SHP77 (cell line): ENCODE measurements around the gene SLC1A5.
"Not testable (repeated sequence)": the region's sequence is repeated elsewhere in the genome, so short reads cannot be mapped to it uniquely, and the experiment has no call there.

Source experiments
- DNase-seq, 2 experiments: peaks; one replicate each; lab custom pipeline; 2025; lab: John Stamatoyannopoulos, UW

The SLC1A5 gene

GRCh38 chr19:46768746-46769145 is 19.6 kb downstream of the SLC1A5 start:
- not testable (repeated sequence) for DNase-seq

DNA sequence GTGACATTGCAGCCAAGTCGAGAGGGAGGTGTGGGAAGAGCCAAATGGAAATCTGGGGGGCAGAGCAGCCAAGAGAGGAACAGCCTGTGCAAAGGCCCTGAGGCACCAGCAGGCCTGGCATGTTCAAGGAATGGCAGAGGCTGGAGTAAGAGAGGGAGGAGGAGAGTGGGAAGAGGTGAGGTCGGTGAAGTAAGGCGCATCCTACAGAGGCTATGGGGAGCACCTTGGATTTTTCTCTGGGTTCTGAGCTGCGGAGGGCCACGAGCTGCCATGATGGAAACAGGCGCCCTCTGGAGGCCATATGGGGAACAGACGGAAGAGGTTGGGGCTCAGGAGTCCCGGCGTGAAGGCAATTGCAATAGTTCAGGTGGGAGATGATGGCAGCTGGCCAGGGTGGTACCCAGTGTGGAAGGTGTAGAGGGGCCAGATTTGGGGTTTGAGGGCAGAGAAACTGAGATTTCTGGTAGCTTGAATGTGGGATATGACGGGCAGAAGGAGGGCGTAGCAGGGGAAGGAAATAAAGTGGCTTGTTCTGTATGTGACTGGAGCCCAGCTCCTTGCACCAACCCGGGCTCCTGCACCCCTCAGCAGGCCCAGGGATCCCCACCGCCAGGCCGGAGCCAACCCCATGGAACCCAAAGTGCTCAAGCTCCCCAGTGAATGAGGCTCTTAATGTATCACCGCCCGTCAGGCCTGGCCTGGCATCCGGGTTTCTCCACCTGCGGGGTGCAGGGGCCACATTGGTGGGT is 21.7 kb downstream of the SLC1A5 start:
- DNase-seq: peak; percentile 36 to 39

DNA sequence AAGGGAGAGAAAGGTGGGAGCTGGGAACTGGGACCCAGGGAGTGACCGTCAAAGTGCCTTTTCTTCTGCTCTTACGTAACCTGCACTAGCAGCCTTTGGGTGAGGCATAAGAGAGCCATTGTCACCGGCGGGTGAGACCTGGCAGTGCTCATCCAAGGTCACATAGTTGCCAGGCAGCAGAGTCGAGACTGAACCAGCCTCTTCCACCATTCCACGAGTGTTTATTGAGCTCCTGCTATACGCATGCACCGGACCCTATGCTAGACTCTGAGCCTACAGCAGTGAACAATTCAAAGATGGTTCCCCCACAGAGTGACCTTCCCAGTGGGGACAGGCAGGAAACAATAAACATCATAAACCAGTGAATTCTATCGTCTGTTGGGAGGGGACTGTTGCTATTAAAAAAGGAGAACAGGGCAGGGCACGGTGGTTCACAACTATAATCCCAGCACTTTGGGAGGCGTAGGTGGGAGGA is 23.5 kb downstream of the SLC1A5 start:
- DNase-seq: no peak

DNA sequence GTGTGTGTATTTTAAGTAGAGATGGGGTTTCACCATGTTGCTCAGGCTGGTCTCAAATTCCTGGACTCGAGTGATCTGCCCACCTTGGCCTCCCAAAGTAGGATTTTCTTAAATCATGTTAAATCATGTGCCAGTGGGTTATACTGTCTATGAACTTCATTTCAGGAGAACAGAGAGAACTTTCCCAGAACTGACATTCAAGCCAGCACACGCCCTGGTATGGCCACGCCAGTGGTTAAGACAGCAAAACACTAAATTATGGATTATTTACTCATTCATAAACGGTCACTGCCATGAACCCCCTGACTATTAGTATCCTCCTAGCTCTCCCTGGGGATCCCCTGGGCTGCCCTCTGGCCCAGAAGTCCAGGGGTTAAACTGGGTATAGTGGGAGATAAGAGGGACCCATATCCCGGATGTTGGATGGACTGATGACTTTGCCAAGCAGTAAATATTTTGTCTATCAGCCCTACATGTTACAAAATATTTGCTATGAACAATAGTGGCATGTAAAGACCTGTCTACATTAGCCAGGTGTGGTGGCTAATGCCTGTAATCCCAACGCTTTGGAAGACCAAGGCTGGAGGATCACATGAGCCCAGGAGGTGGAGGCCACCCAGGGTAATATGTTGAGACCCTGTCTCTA is 26.0 kb downstream of the SLC1A5 start:
- no peak for DNase-seq

DNA sequence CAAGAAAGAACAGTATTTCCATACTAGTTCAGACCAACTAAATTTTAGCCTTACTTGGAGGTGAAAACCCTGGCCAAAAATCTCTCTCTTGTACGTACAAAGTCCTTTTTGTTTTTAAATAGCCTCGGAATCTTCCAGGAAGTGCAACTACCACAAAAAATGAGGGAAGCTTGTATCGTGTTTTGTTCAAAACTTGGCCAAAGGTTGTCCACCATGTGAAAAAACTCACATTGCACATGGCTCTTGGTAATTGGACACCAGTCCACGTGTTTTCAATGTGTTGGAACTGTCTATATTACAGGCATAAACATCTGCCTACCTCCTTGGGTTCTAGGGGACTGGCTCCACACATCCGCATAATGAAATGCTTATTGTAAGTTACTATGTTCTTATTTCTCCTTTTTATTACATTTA is 27.0 kb downstream of the SLC1A5 start:
- DNase-seq: no peak

DNA sequence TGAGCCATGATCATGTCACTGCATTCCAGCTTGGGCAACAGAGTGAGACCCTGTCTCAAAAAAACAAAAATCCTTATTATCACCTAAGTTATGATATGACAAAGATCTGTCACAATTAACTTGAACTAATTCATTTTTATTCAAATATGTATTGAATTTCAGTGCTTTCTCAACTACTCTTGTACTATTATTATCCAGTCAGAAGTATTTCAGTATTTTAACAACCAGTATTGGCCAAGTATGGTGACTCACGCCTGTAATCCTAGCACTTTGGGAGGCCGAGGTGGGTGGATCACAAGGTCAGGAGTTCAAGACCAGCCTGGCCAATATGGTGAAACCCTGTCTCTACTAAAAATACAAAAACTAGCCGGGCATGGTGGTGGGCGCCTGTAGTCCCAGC is 27.5 kb downstream of the SLC1A5 start:
- not testable (repeated sequence) for DNase-seq

DNA sequence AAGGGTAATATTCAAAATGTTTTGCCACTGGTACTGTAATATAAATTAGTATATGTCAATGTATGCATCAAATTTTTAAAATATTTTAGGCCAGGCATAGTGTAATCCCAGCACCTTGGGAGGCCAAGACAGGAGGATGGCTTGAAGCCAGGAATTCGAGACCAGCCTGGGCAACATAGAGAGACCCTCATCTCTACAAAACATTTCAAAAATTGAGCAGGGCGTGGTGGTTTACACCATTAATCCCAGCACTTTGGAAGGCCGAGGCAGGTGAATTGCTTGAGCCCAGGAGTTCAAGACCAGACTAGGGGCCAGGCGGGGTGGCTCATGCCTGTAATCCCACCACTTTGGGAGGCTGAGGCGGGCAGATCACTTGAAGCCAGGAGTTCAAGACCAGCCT is 28.0 kb downstream of the SLC1A5 start:
- no peak for DNase-seq

DNA sequence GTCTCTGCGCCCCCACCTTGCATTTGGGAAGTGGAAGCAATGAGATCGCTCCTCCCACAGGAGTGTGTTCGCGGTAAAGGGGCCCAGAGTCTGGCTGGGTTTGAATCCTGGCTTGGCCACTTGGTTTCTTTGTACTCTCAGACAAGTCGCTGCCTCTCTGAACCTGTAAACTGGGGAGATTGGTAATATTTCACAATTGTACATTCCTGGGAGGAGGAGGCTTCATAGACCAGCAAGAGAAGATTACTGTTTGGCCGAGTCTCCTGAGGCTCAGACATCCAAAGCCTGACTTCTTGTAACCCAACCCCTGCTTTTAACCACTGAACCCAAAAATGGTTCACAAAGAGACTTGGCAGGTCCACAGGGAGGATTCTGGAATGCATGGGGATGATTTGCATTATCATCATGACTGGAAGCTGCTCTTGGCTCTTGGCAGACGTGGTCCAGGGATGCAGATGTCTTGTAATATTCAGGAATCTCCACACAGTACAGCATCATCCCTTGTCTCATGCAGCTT is 28.5 kb downstream of the SLC1A5 start:
- DNase-seq: no peak

GRCh38 chr19:46759206-46759605 is 29.2 kb downstream of the SLC1A5 start:
- DNase-seq: no peak

- DNase-seq: no peak
These were observed 31.9 kb downstream of the SLC1A5 start for GRCh38 chr19:46756544-46756888.

DNA sequence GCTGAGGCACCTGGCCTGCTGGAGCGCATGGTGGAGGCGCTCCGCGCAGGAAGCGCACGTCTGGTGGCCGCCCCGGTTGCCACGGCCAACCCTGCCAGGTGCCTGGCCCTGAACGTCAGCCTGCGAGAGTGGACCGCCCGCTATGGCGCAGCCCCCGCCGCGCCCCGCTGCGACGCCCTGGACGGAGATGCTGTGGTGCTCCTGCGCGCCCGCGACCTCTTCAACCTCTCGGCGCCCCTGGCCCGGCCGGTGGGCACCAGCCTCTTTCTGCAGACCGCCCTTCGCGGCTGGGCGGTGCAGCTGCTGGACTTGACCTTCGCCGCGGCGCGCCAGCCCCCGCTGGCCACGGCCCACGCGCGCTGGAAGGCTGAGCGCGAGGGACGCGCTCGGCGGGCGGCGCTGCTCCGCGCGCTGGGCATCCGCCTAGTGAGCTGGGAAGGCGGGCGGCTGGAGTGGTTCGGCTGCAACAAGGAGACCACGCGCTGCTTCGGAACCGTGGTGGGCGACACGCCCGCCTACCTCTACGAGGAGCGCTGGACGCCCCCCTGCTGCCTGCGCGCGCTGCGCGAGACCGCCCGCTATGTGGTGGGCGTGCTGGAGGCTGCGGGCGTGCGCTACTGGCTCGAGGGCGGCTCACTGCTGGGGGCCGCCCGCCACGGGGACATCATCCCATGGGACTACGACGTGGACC is 32.4 kb downstream of the SLC1A5 start:
- no peak for DNase-seq

GRCh38 chr19:46755077-46755852 is 33.1 kb downstream of the SLC1A5 start:
- no peak for DNase-seq

DNA sequence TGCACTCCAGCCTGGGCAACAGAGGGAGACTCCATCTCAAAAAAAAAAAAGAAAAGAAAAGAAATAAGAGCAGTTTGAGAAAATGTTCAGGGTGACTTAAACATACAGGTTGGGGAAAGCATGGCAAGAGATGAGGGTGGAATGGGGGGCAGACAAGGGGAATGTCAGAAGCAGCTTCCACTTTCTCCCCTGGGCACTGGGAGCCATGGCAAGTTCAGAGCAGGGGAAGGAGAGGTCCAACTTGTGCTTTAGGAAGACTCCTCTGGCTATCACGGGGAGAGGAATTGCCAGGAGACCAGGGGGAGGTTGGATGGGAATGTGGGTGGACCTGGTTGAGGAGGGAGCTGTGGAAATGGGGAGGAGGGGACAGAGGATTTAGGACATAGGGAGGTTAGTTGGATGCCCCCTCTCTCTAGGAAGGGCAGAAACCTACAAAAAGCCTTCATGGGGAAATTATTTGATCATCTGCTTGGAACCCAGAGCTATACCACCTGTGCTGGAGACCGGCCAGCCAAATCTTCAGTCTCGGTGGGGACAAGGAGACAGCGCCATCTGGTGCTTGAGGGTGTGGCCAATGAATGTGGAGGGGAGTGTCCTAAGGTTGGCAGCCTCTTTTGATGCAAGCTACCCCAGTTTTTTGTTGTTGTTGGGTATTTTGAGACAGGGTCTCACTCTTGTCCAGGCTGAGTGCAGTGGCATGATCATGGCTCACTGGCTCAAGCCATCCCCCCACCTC is 34.8 kb downstream of the SLC1A5 start:
- peak; percentile 45 to 61 for DNase-seq

DNA sequence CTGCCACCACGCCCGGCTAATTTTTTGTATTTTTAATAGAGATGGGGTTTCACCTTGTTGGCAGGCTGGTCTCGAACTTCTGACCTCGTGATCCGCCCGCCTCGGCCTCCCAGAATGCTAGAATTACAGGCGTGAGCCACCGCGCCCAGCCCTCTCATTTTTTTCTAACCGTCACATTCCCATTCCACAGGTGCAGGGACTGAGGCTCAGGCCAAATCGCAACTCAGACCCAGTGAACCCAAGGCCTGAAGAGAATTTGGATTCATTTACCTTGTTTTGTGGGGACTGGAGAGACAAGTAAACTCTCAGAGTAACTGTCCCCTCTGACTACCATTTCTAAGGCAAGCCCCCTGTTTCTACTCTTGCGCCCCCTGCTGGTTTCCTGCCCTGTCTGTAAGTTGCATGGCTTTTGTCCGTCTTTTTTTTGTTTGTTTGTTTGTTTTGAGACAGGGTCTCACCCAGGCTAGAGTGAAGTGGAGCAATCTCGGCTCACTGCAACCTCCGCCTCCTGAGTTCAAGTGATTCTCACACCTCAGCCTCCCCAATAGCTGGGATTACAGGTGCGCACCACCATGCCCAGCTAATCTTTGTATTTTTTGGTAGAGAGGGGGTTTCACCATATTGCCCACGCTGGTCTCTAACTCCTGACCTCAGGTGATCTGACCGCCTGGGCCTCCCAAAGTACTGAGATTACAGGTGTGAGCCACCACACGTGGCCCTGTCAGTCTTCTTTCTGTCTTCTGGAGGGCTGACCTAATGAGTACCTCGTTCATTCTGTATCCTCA is 39.9 kb downstream of the SLC1A5 start:
- peak; percentile 59 to 64 for DNase-seq

DNA sequence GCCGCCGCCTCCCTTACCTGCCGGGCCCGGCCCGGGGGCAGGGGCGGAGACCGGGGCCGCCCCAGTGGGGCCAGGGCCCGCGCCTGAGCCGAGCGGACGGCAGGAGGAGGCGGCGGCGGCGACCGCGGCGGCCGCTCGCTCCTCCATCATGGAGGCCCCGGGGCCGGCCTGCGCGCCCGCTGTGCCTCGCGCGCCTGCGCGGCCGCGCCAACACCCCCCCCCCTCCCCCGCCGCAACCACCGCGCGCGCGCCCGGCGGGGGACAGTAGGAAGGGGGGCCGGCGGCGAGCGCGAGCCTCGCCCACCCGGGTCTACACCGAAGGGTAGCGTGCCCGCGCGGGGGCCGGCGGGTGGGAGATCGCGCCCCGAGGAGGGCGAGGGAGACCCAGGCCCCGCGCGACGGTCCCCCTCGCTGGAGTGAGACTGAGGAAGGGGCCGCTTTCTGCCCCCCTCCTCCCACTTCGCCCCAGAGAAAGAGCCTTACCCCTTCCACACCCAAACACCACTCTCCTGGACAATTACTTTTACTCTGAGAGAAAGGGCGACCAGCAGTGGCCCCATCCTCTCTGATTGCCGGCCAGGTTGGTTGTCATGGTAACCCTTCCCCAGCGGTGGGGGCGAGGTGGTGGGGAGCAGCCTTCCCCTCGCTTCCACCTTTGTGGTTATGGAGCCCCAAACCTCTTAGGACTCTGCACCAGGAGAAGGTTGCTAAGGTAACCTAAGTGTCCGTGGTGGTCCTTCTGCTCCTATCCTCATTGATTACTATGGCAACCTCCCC is 41.9 kb downstream of the SLC1A5 start, which contains the start of gene STRN4:
TSS of gene STRN4 (minus strand) at position 170 of the 777 bp plus-strand sequence. CDS start at position 150, 20 bp downstream.
- peak; percentile 18 to 35 for DNase-seq

- no peak for DNase-seq
These were observed 42.7 kb downstream of the SLC1A5 start, which contains the start of gene FKRP for GRCh38 chr19:46745521-46746280. TSS of gene FKRP (plus strand) at chr19:46746057. CDS start at chr19:46755451, 9,394 bp downstream.

DNA sequence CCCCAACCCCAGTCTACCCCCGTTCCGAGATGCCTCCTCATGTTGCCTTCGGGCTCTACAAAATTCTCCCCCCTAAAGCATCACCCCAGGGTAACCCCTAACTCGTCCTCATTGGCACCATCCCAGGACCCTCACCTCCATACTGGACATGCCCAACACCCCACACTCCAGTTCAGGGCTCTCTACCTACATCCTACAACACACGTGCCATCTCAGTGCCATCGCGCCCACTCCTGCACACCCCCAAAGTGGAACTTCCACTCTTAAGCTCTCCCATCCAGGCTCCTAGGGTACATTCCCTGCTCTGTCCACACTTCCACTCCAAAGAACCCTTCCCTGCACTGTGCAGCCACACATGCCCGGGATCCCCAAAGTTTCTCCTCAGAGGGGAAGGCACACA is 43.4 kb downstream of the SLC1A5 start:
- no peak for DNase-seq

GRCh38 chr19:46744005-46744691 is 44.2 kb downstream of the SLC1A5 start:
- DNase-seq: no peak
